Measurements from ENCODE around the gene EXOSC9.
"Not testable (repeated sequence)": the region's sequence is repeated elsewhere in the genome, so short reads cannot be mapped to it uniquely, and the experiment has no call there.

The EXOSC9 gene, protein sequence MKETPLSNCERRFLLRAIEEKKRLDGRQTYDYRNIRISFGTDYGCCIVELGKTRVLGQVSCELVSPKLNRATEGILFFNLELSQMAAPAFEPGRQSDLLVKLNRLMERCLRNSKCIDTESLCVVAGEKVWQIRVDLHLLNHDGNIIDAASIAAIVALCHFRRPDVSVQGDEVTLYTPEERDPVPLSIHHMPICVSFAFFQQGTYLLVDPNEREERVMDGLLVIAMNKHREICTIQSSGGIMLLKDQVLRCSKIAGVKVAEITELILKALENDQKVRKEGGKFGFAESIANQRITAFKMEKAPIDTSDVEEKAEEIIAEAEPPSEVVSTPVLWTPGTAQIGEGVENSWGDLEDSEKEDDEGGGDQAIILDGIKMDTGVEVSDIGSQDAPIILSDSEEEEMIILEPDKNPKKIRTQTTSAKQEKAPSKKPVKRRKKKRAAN

DNA sequence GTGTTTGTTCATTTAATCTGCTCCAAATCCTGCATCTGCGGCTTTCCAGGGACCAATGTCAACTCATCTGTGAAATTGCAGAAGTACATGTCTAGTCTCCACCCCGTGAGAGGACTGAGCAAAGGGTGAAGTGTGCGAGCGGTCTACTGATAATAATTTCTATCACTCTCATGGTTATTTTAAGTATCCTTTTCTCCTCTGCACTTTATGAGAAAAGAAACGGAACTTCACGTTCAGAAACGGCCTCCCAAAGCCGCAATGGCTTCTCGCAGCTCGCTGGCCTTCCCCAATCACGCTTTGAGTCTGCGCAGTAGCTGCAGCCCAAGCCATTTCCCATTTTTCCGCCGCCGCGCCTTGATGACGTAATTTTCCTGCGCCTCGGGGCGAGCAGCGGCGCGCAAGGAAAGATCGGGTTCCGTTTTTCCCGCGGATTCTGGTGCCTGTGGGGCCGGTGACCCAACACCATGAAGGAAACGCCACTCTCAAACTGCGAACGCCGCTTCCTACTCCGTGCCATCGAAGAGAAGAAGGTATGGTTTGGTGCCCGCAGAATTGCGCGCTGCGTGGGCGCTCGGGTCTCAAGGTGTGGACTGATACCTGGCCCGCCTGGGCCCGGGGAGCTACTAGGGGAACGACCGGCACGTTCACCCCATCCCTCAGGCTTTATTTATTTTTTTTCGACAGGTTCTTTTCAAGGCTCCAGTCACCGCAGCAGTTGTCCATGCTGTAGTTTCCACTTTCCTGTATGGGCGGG is at the start of gene EXOSC9:
TSS of gene EXOSC9 (plus strand) at position 363 of the 754 bp plus-strand sequence. CDS start at position 465, 102 bp downstream.
- DNase-seq: peak; percentile 93

GRCh38 chr4:121752142-121752541 is 49.0 kb upstream of the EXOSC9 start:
- not testable (repeated sequence) for DNase-seq

GRCh38 chr4:121758925-121759568 is 42.1 kb upstream of the EXOSC9 start:
- no peak for DNase-seq

- no peak for DNase-seq
Measured at GRCh38 chr4:121760205-121760604, 40.9 kb upstream of the EXOSC9 start.

GRCh38 chr4:121764303-121764701 is 36.8 kb upstream of the EXOSC9 start:
- DNase-seq: no peak

- DNase-seq: no peak
Measured at GRCh38 chr4:121764702-121765367, 36.3 kb upstream of the EXOSC9 start, which contains the start of gene SMIM43. TSS of gene SMIM43 (minus strand) at chr4:121765164. CDS start at chr4:121765105, 59 bp downstream.

- DNase-seq: no peak
Measured at GRCh38 chr4:121765368-121765705, 35.8 kb upstream of the EXOSC9 start.

DNA sequence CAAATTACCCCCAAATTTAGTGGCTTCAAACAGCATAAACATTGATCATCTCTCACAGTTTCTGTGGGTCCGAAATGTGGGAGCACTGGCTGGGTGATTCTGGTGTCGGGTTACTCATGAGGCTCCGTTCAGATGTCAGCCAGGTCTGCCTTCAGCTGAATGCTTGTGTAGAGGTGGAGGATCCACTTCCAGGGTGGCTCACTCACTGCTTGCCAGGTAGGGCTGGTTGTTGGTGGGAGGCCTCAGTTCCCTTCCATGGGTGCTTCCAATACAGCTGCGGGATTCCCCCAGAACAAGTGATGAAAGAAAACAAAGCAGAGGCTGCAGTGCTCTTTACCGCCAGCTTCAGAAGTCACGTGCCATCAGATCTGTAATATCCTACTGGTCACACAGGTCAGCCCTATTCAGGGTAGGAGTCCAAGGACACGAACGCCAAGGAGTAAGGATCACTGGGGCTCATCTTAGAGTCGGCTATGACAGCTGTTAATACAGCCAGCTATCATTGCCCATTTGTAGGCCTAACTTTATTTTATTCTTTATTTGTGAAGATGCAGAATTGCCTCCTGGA is 35.1 kb upstream of the EXOSC9 start:
- no peak for DNase-seq

- DNase-seq: no peak
Measured at GRCh38 chr4:121767166-121767565, 34.0 kb upstream of the EXOSC9 start.

DNA sequence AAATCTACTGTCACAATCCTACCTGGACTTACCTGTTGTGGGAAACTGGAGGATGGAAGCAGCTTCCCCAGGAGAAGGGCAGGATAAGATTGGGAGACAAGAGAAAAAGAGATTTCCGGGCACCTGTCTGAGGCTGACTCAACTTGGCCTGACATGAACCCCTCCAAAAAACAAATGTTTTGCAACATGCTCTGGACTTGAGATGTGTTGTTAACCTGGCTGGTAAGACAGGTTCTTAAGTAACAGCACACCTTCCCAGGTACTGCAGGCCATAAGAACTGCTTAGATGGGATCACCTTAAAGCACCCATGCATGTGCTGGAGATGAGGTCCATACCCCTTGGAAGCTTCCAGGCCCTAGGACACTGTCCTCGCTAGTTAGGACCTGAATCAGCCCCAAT is 31.8 kb upstream of the EXOSC9 start:
- no peak for DNase-seq

GRCh38 chr4:121771869-121772268 is 29.3 kb upstream of the EXOSC9 start:
- DNase-seq: no peak

GRCh38 chr4:121773883-121774282 is 27.2 kb upstream of the EXOSC9 start:
- no peak for DNase-seq

- DNase-seq: no peak
Measured at GRCh38 chr4:121776610-121777401, 24.3 kb upstream of the EXOSC9 start.

GRCh38 chr4:121777625-121778024 is 23.5 kb upstream of the EXOSC9 start:
- no peak for DNase-seq

- DNase-seq: no peak
Measured at GRCh38 chr4:121778991-121779628, 22.0 kb upstream of the EXOSC9 start.

GRCh38 chr4:121783210-121783609 is 17.9 kb upstream of the EXOSC9 start:
- DNase-seq: no peak

DNA sequence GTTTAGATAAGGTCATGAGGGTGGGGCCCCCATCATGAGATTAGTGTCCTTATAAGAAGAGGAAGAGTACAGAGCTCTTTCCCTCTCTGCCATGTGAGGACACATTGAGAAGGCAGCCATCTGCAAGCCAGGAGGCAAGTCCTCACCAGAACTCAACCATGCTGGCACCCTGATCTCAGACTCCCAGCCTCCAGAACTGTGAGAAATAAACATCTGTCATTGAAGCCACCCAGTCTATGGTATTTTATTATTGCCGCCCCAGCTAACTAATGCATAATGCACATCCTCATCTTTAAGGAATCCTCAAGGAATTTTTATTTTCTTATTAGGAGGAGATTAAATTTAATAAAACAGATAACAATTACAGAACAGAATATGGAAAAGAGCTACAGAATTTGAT is 16.7 kb upstream of the EXOSC9 start:
- DNase-seq: no peak

GRCh38 chr4:121784975-121785374 is 16.1 kb upstream of the EXOSC9 start:
- DNase-seq: no peak

DNA sequence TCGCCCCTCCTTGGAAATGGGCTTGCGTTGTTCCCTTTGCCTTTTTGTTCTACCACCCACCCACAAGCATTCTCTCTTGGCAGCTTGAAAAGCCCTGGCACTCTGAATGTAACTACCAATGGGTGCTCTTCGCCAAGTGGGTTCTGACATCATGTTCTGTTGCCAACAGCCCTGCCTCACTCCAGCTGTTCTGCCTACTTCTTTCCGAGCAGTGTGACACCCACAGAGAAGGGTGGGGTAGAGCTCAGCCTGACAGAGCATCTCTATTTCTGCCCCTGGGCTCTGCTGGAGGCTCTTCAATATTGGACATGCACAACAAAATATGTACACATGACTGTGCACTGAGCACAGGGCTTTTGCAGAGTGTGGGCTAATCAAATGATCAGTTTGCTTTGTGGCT is 15.6 kb upstream of the EXOSC9 start:
- no peak for DNase-seq

- DNase-seq: no peak
Measured at GRCh38 chr4:121786221-121786620, 14.9 kb upstream of the EXOSC9 start.

DNA sequence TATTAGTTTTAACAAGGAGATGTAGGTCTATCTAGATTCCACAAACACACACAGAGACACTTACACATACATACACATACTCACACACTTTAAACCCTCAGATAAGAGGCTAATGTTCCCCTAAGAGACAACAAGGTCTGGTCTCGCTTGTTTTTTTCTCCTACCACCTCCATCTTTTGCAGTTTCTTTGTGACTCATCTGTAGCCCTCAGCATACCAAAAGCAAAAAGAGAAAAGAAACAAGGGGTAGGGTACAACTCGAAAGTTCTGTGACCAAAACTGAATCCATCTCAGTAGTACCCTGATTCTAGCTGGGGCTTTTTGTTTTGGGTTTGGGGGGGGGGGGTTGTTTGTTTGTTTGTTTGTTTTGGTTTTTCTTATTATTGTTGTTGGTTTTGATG is 12.2 kb upstream of the EXOSC9 start:
- no peak for DNase-seq

Data from activated gamma-delta T cell treated with Interleukin-2 at 50 U/mL for 16 hours (primary cell).